ENCODE measurements around the gene ARHGDIB.

Gene ARHGDIB

DNA sequence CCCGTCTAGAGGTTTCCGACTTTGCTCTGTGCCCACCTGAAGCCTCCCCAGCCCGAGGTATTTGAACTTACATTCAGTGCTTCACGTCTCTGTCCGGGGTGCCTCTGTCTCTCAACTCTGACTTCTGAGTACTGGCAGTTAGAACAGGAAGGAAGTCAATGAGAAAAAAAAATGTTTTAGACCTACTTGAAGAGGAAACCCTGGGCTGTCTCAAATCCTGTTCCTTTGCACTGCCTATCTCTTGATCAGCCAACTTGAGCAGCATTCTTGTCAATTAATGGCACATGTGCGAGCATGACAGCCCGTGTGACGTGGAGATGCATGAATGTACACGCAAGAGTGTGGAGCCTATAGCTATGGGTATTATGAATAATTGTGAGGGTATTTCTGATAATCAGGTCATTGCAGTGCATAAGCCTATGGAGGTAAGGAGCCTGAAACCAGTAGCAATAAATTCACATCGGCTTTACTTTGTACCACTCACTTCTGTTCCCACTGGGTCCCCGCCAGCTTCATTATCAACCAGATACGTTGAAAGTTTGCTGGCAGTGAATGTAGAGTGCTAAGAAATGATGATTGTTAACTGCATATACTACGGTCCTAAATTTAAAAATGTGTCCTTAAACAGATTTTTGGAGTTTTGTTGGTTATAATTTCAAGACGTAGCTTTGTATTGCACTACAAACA is at the start of gene ARHGDIB:
TSS of gene ARHGDIB (minus strand) at position 136 of the 687 bp plus-strand sequence. CDS start 10,889 bp downstream, outside the sequence.
- DNase-seq = peak; percentile 98

DNA sequence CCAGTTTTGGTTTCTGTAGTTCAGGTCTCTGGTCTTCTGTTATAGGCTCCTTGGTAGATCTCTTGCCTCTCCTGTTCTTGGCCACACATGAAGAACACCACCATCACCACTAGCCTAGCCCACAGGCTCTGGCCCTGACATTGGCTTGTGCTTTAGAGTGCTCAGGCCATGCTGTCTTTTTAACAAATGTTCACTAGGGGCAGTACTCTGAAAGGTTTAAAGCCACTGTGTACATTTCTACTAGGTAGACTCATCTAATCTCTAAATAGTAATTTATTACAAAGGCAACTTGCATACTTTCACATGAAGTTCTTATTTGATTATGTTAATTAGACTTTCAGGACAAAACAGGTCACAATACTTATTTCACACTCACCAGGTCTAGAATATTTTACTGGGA is 49.8 kb upstream of the ARHGDIB start:
- peak; percentile 34 for DNase-seq

GRCh38 chr12:15007551-15007950 is 46.1 kb upstream of the ARHGDIB start:
- DNase-seq = no peak

DNA sequence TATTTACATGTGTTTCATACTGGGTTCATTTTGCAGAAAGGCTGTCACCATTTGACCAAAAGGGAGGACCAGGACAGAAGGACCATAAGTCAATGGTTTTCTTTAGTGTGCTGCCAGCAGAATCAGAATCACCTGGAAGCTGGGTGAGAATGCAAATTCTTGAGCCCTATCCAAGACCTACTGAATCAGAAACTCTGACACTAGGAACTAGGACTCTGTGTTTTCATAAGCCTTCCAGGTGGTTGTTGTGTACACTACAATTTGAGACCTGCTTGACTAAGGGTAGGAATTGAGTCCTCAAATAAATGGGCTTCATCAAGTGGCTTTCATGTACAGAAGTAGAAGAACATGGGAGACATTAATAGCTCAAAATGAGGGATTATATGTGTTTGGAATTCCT is 43.7 kb upstream of the ARHGDIB start:
- no peak for DNase-seq

GRCh38 chr12:15004421-15004820 is 43.0 kb upstream of the ARHGDIB start:
- DNase-seq = no peak

GRCh38 chr12:15001733-15002382 is 40.5 kb upstream of the ARHGDIB start:
- no peak for DNase-seq

DNA sequence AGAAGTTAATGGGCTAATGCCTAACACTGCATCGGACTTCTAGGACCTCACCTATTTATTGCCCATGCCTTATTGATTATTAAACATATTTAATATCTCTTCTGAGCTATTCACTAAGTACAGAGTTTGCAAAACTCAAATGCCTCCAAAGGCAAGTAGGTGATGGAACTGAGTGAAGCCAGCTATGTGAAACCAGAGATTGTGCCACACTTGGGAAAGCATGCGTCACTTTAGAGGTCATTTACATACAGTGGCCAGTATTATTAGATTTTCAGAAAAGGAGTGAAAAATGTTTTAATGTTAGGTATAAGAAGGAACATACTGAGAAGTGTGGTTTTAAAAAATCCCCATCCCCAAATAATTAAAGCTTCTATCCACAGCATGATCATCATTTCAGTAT is 39.2 kb upstream of the ARHGDIB start:
- no peak for DNase-seq

DNA sequence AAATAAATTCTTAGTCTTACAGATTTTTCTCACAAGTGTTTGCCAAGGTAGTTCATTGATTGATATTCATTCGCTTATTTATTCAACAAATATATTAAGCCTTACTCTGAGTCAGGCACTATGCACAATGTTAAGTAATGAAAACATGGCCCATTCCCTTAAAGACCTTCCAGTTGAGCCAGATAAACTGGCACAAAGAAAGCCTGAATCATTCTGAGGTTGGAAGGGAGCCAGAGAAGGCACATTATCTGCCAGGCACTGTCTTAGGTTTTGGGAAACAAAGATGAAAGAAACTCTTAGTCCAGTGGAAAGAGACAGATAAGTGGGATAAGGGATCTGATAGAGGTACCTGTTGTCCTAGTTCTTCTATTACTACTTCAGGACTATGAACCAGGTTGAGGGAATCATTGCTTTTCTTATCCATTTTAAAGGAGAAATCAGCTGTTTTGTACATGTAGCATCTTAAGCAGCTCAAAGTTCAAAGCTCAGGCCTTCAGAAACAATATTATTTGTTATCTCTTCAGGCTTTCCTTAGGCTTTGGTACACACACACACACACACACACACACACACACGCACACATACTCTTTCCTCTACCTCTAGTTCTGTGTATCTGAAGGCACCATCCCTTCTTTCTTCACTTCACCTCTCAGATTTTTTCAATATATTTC is 38.4 kb upstream of the ARHGDIB start:
- DNase-seq = peak; percentile 81

DNA sequence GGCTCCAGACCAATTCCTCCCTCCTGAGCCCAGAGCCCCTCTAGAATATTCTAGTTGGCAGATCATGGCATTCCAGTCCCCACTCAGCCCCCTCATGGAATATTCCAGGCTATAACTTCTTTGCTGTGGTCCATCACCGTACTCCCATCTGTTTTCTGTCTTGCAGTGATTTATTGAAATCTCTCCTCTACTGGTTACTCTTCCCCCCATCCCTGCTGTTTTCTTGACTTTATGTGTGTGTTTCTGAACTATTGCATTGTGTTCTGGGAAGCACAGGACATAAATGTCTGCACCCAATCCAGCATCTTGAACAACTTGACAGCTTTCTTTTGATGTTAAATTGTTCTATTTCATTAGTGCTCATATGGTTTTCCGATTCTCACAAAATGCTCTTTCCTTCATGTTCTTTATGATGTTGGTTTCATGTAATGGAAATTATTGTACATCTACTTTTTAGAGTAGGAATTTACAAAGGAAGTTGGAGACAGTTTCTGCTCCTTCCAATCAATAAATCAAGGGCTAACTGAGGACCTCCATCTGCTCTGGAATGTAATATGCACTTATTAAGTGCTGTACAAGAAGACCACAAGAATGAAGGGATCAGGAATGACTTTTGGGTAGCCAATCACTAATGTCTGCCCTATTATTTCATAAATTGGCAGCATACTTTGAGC is 37.8 kb upstream of the ARHGDIB start:
- no peak for DNase-seq

DNA sequence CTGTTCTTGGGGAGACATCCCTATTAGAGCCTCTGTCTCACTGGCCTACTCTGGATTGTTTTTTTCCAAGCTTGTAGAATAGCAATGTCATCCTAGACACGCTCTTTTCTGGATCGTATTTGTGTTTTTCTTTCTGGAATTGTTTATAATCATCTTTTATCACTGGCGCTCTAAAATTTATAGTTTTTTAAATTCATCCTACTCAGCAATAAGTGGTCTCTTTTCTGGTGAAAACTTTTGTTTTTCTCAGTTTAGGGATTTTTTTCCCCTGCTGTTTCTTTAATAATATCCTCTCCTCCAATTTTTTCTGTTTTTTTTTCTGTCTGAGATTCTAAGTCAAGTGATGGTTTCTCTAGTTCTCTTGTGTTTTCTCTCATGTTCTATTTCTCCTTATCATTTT is 36.6 kb upstream of the ARHGDIB start:
- DNase-seq = no peak

GRCh38 chr12:14995583-14996425 is 34.4 kb upstream of the ARHGDIB start:
- peak; percentile 89 for DNase-seq

GRCh38 chr12:14994610-14995009 is 33.2 kb upstream of the ARHGDIB start:
- DNase-seq = no peak

- DNase-seq = peak; percentile 44
Measured at GRCh38 chr12:14993537-14994266, 32.3 kb upstream of the ARHGDIB start.

DNA sequence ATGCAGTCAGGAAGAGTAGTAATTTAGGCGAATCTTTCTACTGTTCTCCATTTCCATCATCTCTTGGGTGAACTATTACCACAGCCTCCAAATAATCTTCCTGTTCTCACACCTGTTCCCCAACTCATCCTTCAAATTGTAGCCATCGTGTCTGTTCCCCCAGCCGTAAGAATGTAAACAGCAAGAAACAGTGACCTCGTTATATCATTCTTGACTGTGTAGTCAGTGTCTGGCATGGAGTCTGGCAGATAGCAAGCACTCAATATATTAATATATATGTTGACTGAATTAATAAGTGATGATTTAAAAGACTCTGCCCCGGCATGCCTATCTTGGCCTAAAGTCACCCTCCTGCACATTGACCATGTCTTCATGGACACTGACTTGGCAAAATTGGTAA is 31.7 kb upstream of the ARHGDIB start:
- DNase-seq = no peak

DNA sequence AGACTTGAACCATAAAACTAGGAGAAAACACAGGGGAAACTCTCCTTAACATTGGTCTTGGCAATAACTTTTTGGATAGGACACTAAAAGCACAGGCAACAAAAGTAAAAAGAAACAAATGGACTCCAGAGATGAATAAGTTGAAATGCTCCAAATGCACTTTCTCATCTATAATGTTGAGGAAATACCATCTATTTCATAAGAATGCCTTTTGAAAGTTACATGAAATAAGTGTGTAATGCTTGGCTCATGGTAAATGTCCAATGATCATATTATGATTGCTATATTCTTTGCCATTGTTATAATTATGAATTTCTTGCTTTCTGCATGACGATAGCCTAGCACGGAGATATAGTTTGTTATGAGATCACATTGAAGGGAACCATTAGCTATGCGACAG is 31.3 kb upstream of the ARHGDIB start:
- no peak for DNase-seq

GRCh38 chr12:14991069-14991468 is 29.7 kb upstream of the ARHGDIB start:
- no peak for DNase-seq

DNA sequence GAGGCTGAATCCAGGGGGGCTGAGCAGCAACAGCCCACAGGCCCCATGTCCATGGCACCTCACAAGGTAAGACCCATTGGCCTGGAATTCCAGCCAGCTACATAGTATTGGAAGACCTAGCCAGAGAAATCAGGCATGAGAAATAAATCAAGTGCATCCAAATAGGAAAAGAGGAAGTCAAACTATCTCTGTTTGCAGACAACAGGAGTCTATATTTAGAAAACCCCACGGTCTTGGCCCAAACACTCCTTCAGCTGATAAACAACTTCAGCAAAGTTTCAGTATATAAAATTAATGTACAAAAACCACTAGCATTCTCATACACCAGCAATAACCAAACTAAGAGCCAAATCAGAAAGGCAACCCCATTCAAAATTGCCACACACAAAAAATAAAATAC is 28.4 kb upstream of the ARHGDIB start:
- peak; percentile 85 for DNase-seq

- DNase-seq = peak; percentile 35
Measured at GRCh38 chr12:14988035-14988434, 26.6 kb upstream of the ARHGDIB start.

DNA sequence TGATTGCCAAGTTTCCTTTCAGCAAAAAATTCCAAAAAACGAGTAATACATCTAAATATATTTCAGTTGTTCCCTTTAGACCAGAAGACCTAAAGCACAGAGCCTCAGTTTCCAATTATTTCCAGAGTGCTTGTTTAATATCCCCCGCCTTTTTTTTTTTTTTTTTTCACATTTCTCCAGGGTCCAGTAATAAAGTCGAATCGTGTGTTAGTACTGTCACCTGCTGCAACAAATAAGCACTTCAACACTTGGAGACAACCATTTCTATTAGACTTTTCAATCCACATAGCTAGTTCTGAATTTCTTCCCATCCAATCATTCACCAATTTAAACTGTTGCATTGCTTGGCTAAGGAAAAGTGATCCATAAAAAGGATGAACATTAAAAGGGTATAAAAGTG is 25.0 kb upstream of the ARHGDIB start:
- no peak for DNase-seq

- no peak for DNase-seq
Measured at GRCh38 chr12:14984766-14985285, 23.4 kb upstream of the ARHGDIB start.

- no peak for DNase-seq
Measured at GRCh38 chr12:14984036-14984435, 22.6 kb upstream of the ARHGDIB start.

GRCh38 chr12:14982991-14983390 is 21.6 kb upstream of the ARHGDIB start:
- DNase-seq = peak; percentile 45
